Adrenal gland (tissue), 5 donors: Measurements from ENCODE around the gene ZNRF1.

Experiments used
- CTCF ChIP-seq, 6 experiments: fragments of 450-650 bp in 4 of 6; fragments of 200-600 bp in 2 of 6; sonication (generic) in 1 of 6; IDR thresholded peaks; 1 replicate in 5 of 6; 2 replicates in 1 of 6; pipeline versions ENCODE4 v1.5.1 to v1.8.0; 2016 to 2021; ENCODE audit warnings: antibody characterized with exemption in 6 of 6, mild to moderate bottlenecking in 2 of 6, moderate library complexity in 1 of 6
- POLR2A ChIP-seq, 2 donors: fragments of 450-650 bp; IDR thresholded peaks; one replicate each; pipeline ENCODE4 v1.6.1; 2017; ENCODE audit warnings: antibody characterized with exemption in 2 of 2, mild to moderate bottlenecking in 2 of 2, moderate library complexity in 1 of 2
- donor health status: DM: no; HTN: no; CAD: no.

DNA sequence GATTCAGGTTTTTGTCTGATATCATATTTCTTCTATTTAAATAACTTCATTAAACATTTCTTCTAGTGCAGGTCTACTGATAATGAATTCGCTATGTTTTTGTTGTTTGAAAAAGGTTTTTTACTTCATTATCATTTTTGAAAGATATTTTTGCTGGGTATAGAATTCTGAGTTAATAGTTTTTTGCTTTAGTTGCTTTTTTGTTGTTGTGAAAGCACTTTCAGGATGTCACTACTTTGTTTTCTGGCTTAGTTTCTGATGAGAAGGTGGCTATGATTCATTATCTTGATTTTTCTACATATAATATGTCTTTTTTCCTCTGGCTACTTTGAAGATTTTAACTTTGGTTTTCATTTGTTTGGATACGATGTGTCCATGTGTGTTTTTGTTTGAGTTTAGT lies 153.0 kb downstream of the ZNRF1 start:
- TF ChIP-seq CTCF (IDR thresholded peaks at IDR 0.05) (no peak), POLR2A (IDR thresholded peaks at IDR 0.05) (no peak)
